ENCODE results near the gene DNPH1. TPM values are rescaled to one million over a fixed set of nuclear protein-coding genes. Genes with fewer than 3 reads are reported as not detected.
A peak's percentile ranks its signal among the peaks of the same experiment; 100 is the strongest.

Gene DNPH1
- total and polyA plus RNA-seq, 10 of the 15 experiments (the other 5 are each of a cell fraction or from before 2014, with no cell fraction given), result 7.0 to 136 (median 67.7) TPM

DNA sequence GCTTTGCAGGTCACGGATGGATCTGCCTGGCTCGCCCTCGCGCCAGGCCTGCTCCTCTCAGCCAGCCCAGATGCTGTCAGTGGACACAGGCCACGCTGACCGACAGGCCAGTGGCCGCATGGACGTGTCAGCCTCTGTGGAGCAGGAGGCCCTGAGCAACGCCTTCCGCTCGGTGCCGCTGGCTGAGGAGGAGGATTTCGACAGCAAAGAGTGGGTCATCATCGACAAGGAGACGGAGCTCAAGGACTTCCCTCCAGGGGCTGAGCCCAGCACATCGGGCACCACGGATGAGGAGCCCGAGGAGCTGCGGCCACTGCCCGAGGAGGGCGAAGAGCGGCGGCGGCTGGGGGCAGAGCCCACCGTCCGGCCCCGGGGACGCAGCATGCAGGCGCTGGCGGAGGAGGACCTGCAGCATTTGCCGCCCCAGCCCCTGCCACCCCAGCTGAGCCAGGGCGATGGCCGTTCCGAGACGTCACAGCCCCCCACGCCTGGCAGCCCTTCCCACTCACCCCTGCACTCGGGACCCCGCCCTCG is 33.6 kb upstream of the DNPH1 start:
- 61% methylated on average over 38 of the region's 39 CpGs for WGBS (ENCODE audit: insufficient coverage, insufficient replicate concordance, low lambda C conversion rate, missing lambda C conversion rate)
- Histone ChIP-seq H3K9ac (ENCODE audit: control insufficient read depth, insufficient read depth, low read length) (no peak overlapping the region), H4K20me1 (ENCODE audit: control insufficient read depth, insufficient read depth) (no peaks in the 10 kb centered on the region), H3K4me1 (ENCODE audit: control insufficient read depth, insufficient read depth, low read length) (peaks cover 2% of the 10 kb centered on the region; the same call in 1 of the 2 replicates), H3K4me3 (no peak overlapping the region), H3K79me2 (ENCODE audit: control insufficient read depth, insufficient read depth, low read length) (no peaks in the 10 kb centered on the region), H3K36me3 (ENCODE audit: control insufficient read depth in 2 of 2, insufficient read depth in 2 of 2, low read length in 1 of 2) (no peaks in the 10 kb centered on the region), H3K9me3 (replicated peaks; ENCODE audit: control insufficient read depth, insufficient read depth, low read length) (no peaks in the 10 kb centered on the region), H3K27me3 (replicated peaks in 1 of 2; ENCODE audit: control insufficient read depth in 2 of 2, insufficient read depth in 2 of 2, low read length in 1 of 2) (no peaks in the 10 kb centered on the region; a peak in 1 of 4 replicates), H3K4me2 (ENCODE audit: control insufficient read depth, insufficient read depth) (no peak overlapping the region), H2AFZ (ENCODE audit: control insufficient read depth, low read depth, low read length) (no peak overlapping the region), H3K27ac (ENCODE audit: control insufficient read depth, insufficient read depth) (no peak overlapping the region)
- ATAC-seq (no peak), DNase-seq (ENCODE audit: low read depth, low spot score) (no peak), FAIRE-seq (no peak)
- BruUV-seq (replicated peaks), result no TSS peak
- intact Hi-C loops (cut with micrococcal nuclease; ENCODE audit: unreplicated experiment), result loop anchor here (1.0 to 2.0 kb wide), 5 partner anchors 72 to 243 kb away; no protein-coding TSS in a partner anchor
- POLR2A ChIA-PET, result interaction anchor here (0.7 kb wide), 1 partner anchor 26 kb away, joined by 3 read pairs; no protein-coding TSS in a partner anchor
- TF ChIP-seq SRF (IDR thresholded peaks at IDR 0.05; ENCODE audit: low read depth in 2 of 2, low read length in 2 of 2), result 0 out of 4 replicates have a peak, but pooled peaks of 1 of the 2 experiments have one; percentile 9
- TF ChIP-seq NR2C2 (IDR thresholded peaks at IDR 0.05; ENCODE audit: borderline replicate concordance, control insufficient read depth, insufficient read length, low read depth), result no peak
- CTCF ChIA-PET, result interaction anchor here (0.8 to 6.1 kb wide), 10 partner anchors 24 to 243 kb away, joined by 3 to 56 read pairs (median 13); partner anchors contain the start of gene DNPH1
- in situ Hi-C loops (cut with MboI), result no loop called here
- SMC1A ChIA-PET (ENCODE audit: uncharacterized antibody, unreplicated experiment), result interaction anchor here (1.2 to 3.1 kb wide), 6 partner anchors 10 to 247 kb away, joined by 3 to 16 read pairs (median 4); partner anchors contain the start of genes DNPH1 and LRRC73
- RAD21 ChIA-PET (ENCODE audit: unreplicated experiment), result interaction anchor here (0.6 to 6.9 kb wide), 8 partner anchors 46 to 244 kb away, joined by 3 to 44 read pairs (median 10); partner anchors contain the start of gene CRIP3

GRCh38 chr6:43262000-43262779 is 32.9 kb upstream of the DNPH1 start:
- in situ Hi-C loops (cut with MboI), result no loop called here
- SMC1A ChIA-PET (ENCODE audit: uncharacterized antibody, unreplicated experiment), result interaction anchor here (1.0 to 3.1 kb wide), 8 partner anchors 33 to 248 kb away, joined by 3 to 16 read pairs (median 4); partner anchors contain the start of genes CRIP3, DNPH1 and LRRC73
- 75% methylated on average over 14 of the region's 14 CpGs for WGBS (ENCODE audit: insufficient coverage, insufficient replicate concordance, low lambda C conversion rate, missing lambda C conversion rate)
- H3K36me3 ChIP-seq (ENCODE audit: control insufficient read depth in 2 of 2, insufficient read depth in 2 of 2, low read length in 1 of 2), result no peaks in the 10 kb centered on the region
- ATAC-seq (no peak), FAIRE-seq (no peak), DNase-seq (ENCODE audit: low read depth, low spot score) (no peak)
- intact Hi-C loops (cut with micrococcal nuclease; ENCODE audit: unreplicated experiment), result loop anchor here (2.0 kb wide), 2 partner anchors 73 to 137 kb away; no protein-coding TSS in a partner anchor
- no peak overlapping the region for H3K9ac ChIP-seq (ENCODE audit: control insufficient read depth, insufficient read depth, low read length)
- POLR2A ChIA-PET, result interaction anchor here (0.7 to 1.0 kb wide), 2 partner anchors 99 to 247 kb away, joined by 3 to 7 read pairs; no protein-coding TSS in a partner anchor
- CTCF ChIA-PET, result interaction anchor here (0.8 to 6.1 kb wide), 13 partner anchors 24 to 244 kb away, joined by 3 to 56 read pairs (median 10); partner anchors contain the start of genes CRIP3 and DNPH1
- RAD21 ChIA-PET (ENCODE audit: unreplicated experiment), result interaction anchor here (0.6 to 6.9 kb wide), 8 partner anchors 33 to 245 kb away, joined by 3 to 44 read pairs (median 4); partner anchors contain the start of gene DNPH1
- BruUV-seq (replicated peaks), result no TSS peak
- H3K4me2 ChIP-seq (ENCODE audit: control insufficient read depth, insufficient read depth), result no peak overlapping the region
- H3K27ac ChIP-seq (ENCODE audit: control insufficient read depth, insufficient read depth), result no peak overlapping the region
- no peak overlapping the region for H2AFZ ChIP-seq (ENCODE audit: control insufficient read depth, low read depth, low read length)
- peaks cover 8% of the 10 kb centered on the region for H3K4me1 ChIP-seq (ENCODE audit: control insufficient read depth, insufficient read depth, low read length)
- no peaks in the 10 kb centered on the region; a peak in 1 of 4 replicates for H3K27me3 ChIP-seq (replicated peaks in 1 of 2; ENCODE audit: control insufficient read depth in 2 of 2, insufficient read depth in 2 of 2, low read length in 1 of 2)
- no peaks in the 10 kb centered on the region for H4K20me1 ChIP-seq (ENCODE audit: control insufficient read depth, insufficient read depth)
- no peaks in the 10 kb centered on the region for H3K9me3 ChIP-seq (replicated peaks; ENCODE audit: control insufficient read depth, insufficient read depth, low read length)
- TF ChIP-seq ZNF217 (IDR thresholded peaks at IDR 0.05) (no peak), FOXK2 (IDR thresholded peaks at IDR 0.05) (peak; percentile 14; the same call in 1 of the 2 replicates), YY1 (IDR thresholded peaks at IDR 0.05; ENCODE audit: low read depth, low read length) (no peak), TAF1 (IDR thresholded peaks at IDR 0.05; ENCODE audit: borderline replicate concordance, low read depth, low read length) (no peak), MYB (IDR thresholded peaks at IDR 0.05; ENCODE audit: borderline replicate concordance, low read depth, low read length) (no peak), NRF1 (conservative IDR thresholded peaks at IDR 0.05; ENCODE audit: low read depth, low read length) (no peak), SUPT20H (IDR thresholded peaks at IDR 0.05; ENCODE audit: borderline replicate concordance, control insufficient read depth, low read depth, low read length) (no peak), KDM1A (IDR thresholded peaks at IDR 0.05; ENCODE audit: borderline replicate concordance) (no peak)
- no peaks in the 10 kb centered on the region for H3K79me2 ChIP-seq (ENCODE audit: control insufficient read depth, insufficient read depth, low read length)
- no peak overlapping the region for H3K4me3 ChIP-seq
